ENCODE measurements around the gene STUB1. TPM values are rescaled to one million over a fixed set of nuclear protein-coding genes. Genes with fewer than 3 reads are reported as not detected.

Gene STUB1
- total RNA-seq, 1 donor from 2014 or later, result 124 TPM

- intact Hi-C loops (cut with DNase I), result no loop called here
- DNase-seq (ENCODE audit: extremely low spot score in 2 of 2), result no peak
- Histone ChIP-seq H3K4me3 (peak within 1 kb of the TSS; percentile 48 to 54), H3K4me1 (peaks cover 45% of the 10 kb centered on the region), H3K36me3 (no peaks in the 10 kb centered on the region), H3K27me3 (no peaks in the 10 kb centered on the region), H3K9me3 (no peaks in the 10 kb centered on the region), H3K27ac (peak within 1 kb of the TSS; percentile 10)
- TF ChIP-seq POLR2A (IDR thresholded peaks at IDR 0.05), result no peak
- TF ChIP-seq POLR2AphosphoS5 (IDR thresholded peaks at IDR 0.05; ENCODE audit: insufficient read depth in 1 of 2, low read depth in 1 of 2), result no peak
- TF ChIP-seq CTCF (IDR thresholded peaks at IDR 0.05), result no peak
Measured at GRCh38 chr16:726438-727290, 46.5 kb downstream of the STUB1 start, which contains the start of the genes CCDC78 and HAGHL. Gene CCDC78, minus strand, starts transcription at chr16:726443. Its CDS starts 76 bp downstream, at chr16:726367. Gene HAGHL, plus strand, starts transcription at chr16:727106. Its CDS starts 404 bp downstream, at chr16:727510.

- Histone ChIP-seq H3K36me3 (no peaks in the 10 kb centered on the region), H3K4me3 (peak overlapping the region; percentile 48 to 54), H3K27me3 (no peaks in the 10 kb centered on the region), H3K4me1 (peaks cover 37% of the 10 kb centered on the region), H3K9me3 (no peaks in the 10 kb centered on the region), H3K27ac (peak overlapping the region; percentile 10)
- intact Hi-C loops (cut with DNase I), result no loop called here
- DNase-seq (ENCODE audit: extremely low spot score in 2 of 2), result no peak
- TF ChIP-seq CTCF (IDR thresholded peaks at IDR 0.05) (no peak), POLR2AphosphoS5 (IDR thresholded peaks at IDR 0.05; ENCODE audit: insufficient read depth in 1 of 2, low read depth in 1 of 2) (peak in 1 of 2 donors; percentile 22), POLR2A (IDR thresholded peaks at IDR 0.05) (no peak)
Measured at GRCh38 chr16:727291-727977, 47.2 kb downstream of the STUB1 start.

- H3K36me3 ChIP-seq, result peaks cover 0 to 5% of the 10 kb centered on the region in 2 donors
- peak overlapping the region; percentile 48 to 54 for H3K4me3 ChIP-seq
- no peak overlapping the region for H3K27ac ChIP-seq
- DNase-seq (ENCODE audit: extremely low spot score in 2 of 2), result no peak
- no peaks in the 10 kb centered on the region for H3K9me3 ChIP-seq
- TF ChIP-seq CTCF (IDR thresholded peaks at IDR 0.05) (no peak), POLR2AphosphoS5 (IDR thresholded peaks at IDR 0.05; ENCODE audit: insufficient read depth in 1 of 2, low read depth in 1 of 2) (no peak), POLR2A (IDR thresholded peaks at IDR 0.05) (no peak)
- peaks cover 31% of the 10 kb centered on the region for H3K4me1 ChIP-seq
- no peaks in the 10 kb centered on the region for H3K27me3 ChIP-seq
- intact Hi-C loops (cut with DNase I), result no loop called here
Measured at GRCh38 chr16:728131-728889, 48.1 kb downstream of the STUB1 start.

- TF ChIP-seq POLR2AphosphoS5 (IDR thresholded peaks at IDR 0.05; ENCODE audit: insufficient read depth in 1 of 2, low read depth in 1 of 2) (no peak), CTCF (IDR thresholded peaks at IDR 0.05) (no peak), POLR2A (IDR thresholded peaks at IDR 0.05) (no peak)
- H3K4me3 ChIP-seq, result peak overlapping the region in 1 of 2 donors; percentile 54
- H3K27ac ChIP-seq, result no peak overlapping the region
Measured at GRCh38 chr16:728890-729744, 48.9 kb downstream of the STUB1 start.

More at GRCh38 chr16:728890-729744, 48.9 kb downstream of the STUB1 start:
- no peak for DNase-seq (ENCODE audit: extremely low spot score in 2 of 2)
- no peaks in the 10 kb centered on the region for H3K9me3 ChIP-seq
- H3K36me3 ChIP-seq, result peaks cover 0 to 13% of the 10 kb centered on the region in 2 donors
- no peaks in the 10 kb centered on the region for H3K27me3 ChIP-seq
- intact Hi-C loops (cut with DNase I), result no loop called here
- peaks cover 31% of the 10 kb centered on the region for H3K4me1 ChIP-seq

Measured in vagina (tissue), 2 donors.